Measurements from ENCODE around the gene APOBEC3A.
"Not testable (repeated sequence)": the region's sequence is repeated elsewhere in the genome, so short reads cannot be mapped to it uniquely, and the experiment has no call there.

APOBEC3A gene

DNA sequence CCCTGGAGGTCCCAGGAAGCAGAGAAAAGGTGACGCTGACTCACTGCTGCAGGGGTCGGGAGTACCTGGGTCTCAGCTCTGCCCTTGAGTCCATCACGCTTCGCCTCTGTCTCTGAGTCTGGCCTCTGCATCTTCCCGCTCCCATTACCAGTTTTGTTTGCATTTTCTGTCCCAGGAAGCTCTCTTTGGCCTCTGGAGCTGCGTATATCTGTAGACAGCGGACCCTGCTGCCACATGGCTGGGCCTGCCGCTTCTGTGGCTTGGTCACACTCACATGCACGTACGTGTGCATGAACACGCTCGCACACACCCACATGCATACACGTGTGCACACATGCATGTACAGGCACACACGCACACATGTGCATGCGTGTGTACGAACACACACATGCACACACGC is 20.8 kb upstream of the APOBEC3A start:
- Mint-ChIP-seq H3K4me1 (ENCODE audit: low read depth) (peaks cover 16% of the 10 kb centered on the region), H3K27ac (no peak overlapping the region), H3K27me3 (ENCODE audit: low read depth) (peaks cover 14% of the 10 kb centered on the region), H3K4me3 (no peak overlapping the region), H3K9me3 (no peaks in the 10 kb centered on the region), H3K36me3 (ENCODE audit: low read depth) (no peaks in the 10 kb centered on the region)
- no peak for DNase-seq (ENCODE audit: low spot score)

DNA sequence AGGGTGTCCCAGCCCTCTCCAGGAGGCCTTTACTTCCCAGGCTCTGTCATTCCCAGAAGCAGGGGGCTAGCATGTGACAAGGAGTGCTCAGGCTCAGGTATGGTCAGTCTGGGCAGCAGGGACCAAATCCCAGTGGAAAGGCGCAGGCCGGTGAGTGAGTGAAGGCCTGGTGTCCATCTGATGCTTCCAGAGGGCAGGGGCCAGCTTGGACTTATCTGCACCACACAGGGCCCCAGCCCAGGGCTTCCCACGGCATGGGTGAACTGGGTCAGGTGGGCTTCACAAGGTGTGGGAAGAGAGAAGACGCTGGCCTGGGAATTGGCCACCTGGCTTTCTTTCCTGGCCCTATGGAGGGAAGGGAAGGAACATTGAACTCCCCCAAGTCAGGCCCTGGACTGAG is 20.4 kb upstream of the APOBEC3A start:
- Mint-ChIP-seq H3K9me3 (no peaks in the 10 kb centered on the region), H3K27me3 (ENCODE audit: low read depth) (peaks cover 14% of the 10 kb centered on the region), H3K4me1 (ENCODE audit: low read depth) (peaks cover 21% of the 10 kb centered on the region), H3K27ac (no peak overlapping the region), H3K36me3 (ENCODE audit: low read depth) (no peaks in the 10 kb centered on the region), H3K4me3 (no peak overlapping the region)
- no peak for DNase-seq (ENCODE audit: low spot score)

DNA sequence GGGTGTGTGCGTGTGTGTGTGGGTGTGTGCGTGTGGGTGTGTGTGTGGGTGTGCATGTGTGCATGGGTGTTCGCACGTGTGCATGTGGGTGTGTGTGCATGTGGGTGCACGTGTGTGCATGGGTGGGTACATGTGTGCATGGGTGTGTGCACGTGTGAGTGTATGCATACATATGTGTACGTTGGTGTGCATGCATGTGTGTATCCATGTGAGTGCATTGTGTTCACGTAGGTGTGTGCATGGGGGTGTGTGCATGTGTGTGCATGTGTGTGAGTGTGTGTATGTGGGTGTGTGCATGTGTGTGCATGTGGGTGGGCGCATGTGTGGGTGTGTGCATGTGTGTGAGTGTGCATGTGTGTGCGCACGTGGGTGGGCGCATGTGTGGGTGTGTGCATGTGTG is 19.9 kb upstream of the APOBEC3A start:
- Mint-ChIP-seq H3K9me3 (no peaks in the 10 kb centered on the region), H3K4me3 (no peak overlapping the region), H3K36me3 (ENCODE audit: low read depth) (no peaks in the 10 kb centered on the region), H3K27me3 (ENCODE audit: low read depth) (peaks cover 14% of the 10 kb centered on the region), H3K4me1 (ENCODE audit: low read depth) (peaks cover 23% of the 10 kb centered on the region), H3K27ac (no peak overlapping the region)
- DNase-seq (ENCODE audit: low spot score), result no peak

DNA sequence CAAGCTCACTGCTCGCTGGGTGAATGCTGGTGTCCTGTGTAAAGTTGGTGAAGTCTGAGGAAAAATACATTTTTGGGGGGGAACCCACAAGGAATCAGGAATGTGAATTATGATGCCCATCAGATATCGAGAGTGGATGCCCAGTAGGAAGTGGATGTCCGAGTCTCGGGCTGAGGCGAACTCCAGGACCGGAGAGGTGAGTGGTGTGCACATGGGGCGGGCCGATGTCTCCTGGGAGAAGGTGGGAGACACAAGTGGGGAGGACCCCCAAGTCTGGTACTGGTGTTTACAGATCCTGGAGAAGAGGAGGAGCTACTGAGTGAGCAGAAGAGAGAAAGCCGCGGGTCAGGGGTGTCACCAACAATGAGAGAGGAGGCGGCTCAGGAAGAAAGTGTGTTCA is 19.2 kb upstream of the APOBEC3A start:
- Mint-ChIP-seq H3K36me3 (ENCODE audit: low read depth) (no peaks in the 10 kb centered on the region), H3K4me1 (ENCODE audit: low read depth) (peaks cover 21% of the 10 kb centered on the region), H3K4me3 (no peak overlapping the region), H3K9me3 (no peaks in the 10 kb centered on the region), H3K27ac (no peak overlapping the region), H3K27me3 (ENCODE audit: low read depth) (peaks cover 15% of the 10 kb centered on the region)
- DNase-seq (ENCODE audit: low spot score), result no peak

DNA sequence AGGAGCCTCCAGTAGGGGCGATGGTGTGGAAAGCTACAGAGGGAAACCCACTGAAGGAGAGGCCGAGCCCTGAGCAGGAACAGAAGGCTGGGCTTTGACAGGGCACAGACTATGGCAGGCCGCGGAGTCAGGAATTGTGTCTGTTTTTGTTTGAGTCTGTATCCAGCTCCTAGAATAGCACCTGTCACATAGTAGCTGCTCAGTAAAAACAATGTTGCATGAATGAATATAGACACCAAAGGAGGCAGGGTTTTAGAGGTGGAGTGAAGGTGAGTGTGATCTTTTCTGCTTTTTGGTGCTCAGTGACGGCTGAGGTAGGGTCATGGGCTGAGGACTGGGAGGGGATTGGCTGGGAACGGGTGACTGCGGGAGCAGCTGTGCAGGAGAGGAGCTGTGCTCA is 18.5 kb upstream of the APOBEC3A start:
- peaks cover 20% of the 10 kb centered on the region for H3K27me3 Mint-ChIP-seq (ENCODE audit: low read depth)
- H3K9me3 Mint-ChIP-seq, result no peaks in the 10 kb centered on the region
- H3K4me3 Mint-ChIP-seq, result no peak overlapping the region
- no peak for DNase-seq (ENCODE audit: low spot score)
- H3K4me1 Mint-ChIP-seq (ENCODE audit: low read depth), result peaks cover 26% of the 10 kb centered on the region
- no peak overlapping the region for H3K27ac Mint-ChIP-seq
- H3K36me3 Mint-ChIP-seq (ENCODE audit: low read depth), result no peaks in the 10 kb centered on the region

DNA sequence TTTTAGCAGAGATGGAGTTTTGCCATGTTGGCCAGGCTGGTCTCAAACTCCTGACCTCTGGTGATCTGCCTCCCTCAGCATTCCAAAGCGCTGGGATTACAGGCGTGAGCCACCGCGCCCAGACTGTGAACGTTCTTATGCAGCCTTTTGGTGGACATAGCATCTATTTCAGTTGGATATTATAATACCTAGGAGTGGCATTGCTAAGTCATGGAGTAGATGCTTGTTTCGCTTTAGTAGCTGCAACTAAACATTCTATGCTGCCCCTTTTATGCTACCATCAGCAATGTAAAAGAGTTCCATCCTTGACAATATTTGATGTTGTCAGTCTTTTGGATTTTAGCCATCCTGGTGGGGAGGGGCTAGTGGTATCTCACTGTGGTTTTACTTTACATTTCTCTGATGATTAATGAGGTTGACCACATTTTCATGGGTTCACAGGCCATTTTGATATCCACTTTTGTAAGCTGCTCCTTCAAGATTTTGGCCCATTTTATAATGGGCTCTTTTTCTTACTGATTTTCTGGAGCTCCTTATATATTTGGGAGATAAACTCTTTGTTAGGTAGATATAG is 16.5 kb upstream of the APOBEC3A start:
- peak; percentile 34 for DNase-seq (ENCODE audit: low spot score)
- Mint-ChIP-seq H3K4me1 (ENCODE audit: low read depth) (peaks cover 26% of the 10 kb centered on the region), H3K4me3 (peak overlapping the region; percentile 77), H3K9me3 (no peaks in the 10 kb centered on the region), H3K36me3 (ENCODE audit: low read depth) (no peaks in the 10 kb centered on the region), H3K27ac (no peak overlapping the region), H3K27me3 (ENCODE audit: low read depth) (peaks cover 34% of the 10 kb centered on the region)

DNA sequence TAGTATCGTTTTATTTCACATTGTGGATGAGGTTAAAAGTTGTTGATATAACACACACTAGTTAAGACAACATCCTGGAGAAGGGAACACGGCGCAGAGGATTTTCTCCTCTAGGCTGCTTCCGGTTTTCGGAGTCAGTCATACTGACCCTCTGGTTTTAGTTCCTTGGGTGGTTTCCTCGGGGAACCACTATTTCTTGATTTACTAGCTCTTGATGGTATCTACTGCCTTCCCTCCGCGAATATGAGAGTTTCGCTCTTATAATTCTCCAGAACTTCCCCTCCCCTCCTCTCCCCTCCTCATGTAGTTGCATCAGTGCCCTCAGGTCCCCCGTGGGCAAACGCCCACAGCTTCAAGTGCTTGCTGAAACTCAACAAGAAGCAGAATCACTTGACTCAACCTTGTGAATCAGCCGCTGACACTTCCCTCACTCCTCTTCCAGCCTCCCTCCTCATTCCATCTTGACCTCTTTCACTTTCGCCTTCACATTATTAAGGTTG is 15.9 kb upstream of the APOBEC3A start:
- H3K36me3 Mint-ChIP-seq (ENCODE audit: low read depth), result no peaks in the 10 kb centered on the region
- peak overlapping the region; percentile 56 for H3K27ac Mint-ChIP-seq
- H3K27me3 Mint-ChIP-seq (ENCODE audit: low read depth), result peaks cover 41% of the 10 kb centered on the region
- H3K4me3 Mint-ChIP-seq, result peak overlapping the region; percentile 77
- no peaks in the 10 kb centered on the region for H3K9me3 Mint-ChIP-seq
- peak; percentile 87 for DNase-seq (ENCODE audit: low spot score)
- peaks cover 26% of the 10 kb centered on the region for H3K4me1 Mint-ChIP-seq (ENCODE audit: low read depth)

DNA sequence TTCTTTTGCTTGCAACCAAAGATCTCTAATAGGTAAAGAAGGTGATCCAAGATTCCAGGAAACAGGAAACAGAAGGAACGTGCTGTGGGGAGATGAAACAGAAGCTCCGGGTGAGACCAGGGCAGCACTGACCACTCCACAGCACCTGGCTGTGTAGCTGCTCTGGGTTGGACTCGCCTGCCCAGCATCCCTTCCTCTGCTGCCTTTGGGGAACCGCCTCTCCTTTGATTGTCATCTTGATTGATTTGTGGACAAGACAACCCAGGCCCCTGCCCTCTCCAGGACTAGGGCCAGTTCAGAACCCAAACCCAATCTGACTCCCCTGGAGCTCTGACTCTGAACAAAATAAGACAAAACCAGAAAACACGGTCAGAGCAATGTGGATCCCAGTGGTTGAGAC is 14.7 kb upstream of the APOBEC3A start:
- DNase-seq (ENCODE audit: low spot score), result no peak
- H3K27ac Mint-ChIP-seq, result no peak overlapping the region
- H3K4me3 Mint-ChIP-seq, result no peak overlapping the region
- peaks cover 29% of the 10 kb centered on the region for H3K4me1 Mint-ChIP-seq (ENCODE audit: low read depth)
- H3K9me3 Mint-ChIP-seq, result no peaks in the 10 kb centered on the region
- no peaks in the 10 kb centered on the region for H3K36me3 Mint-ChIP-seq (ENCODE audit: low read depth)
- H3K27me3 Mint-ChIP-seq (ENCODE audit: low read depth), result peaks cover 49% of the 10 kb centered on the region

DNA sequence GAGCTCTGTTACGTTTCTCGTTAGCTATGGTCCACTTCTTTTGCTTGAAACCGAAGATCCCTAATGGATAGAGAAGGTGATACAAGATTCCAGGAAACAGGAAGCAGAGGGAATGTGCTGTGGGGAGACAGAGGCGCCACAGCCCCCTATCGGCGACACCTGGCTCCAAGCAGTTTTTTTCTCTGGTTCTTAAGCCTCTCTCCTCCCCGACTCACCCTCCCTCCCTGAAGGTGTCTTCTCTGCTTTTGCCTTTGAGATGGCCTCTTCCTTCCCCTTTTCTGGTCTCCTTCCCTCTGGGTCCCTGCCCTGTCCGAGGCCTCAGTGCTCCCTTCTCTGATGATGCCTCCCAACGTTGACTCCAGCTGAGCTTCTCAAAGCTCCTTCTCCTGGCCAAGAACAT is 14.2 kb upstream of the APOBEC3A start:
- DNase-seq (ENCODE audit: low spot score), result no peak
- H3K4me1 Mint-ChIP-seq (ENCODE audit: low read depth), result peaks cover 29% of the 10 kb centered on the region
- H3K36me3 Mint-ChIP-seq (ENCODE audit: low read depth), result no peaks in the 10 kb centered on the region
- peaks cover 46% of the 10 kb centered on the region for H3K27me3 Mint-ChIP-seq (ENCODE audit: low read depth)
- peak overlapping the region; percentile 27 for H3K4me3 Mint-ChIP-seq
- no peaks in the 10 kb centered on the region for H3K9me3 Mint-ChIP-seq
- peak overlapping the region; percentile 50 for H3K27ac Mint-ChIP-seq

DNA sequence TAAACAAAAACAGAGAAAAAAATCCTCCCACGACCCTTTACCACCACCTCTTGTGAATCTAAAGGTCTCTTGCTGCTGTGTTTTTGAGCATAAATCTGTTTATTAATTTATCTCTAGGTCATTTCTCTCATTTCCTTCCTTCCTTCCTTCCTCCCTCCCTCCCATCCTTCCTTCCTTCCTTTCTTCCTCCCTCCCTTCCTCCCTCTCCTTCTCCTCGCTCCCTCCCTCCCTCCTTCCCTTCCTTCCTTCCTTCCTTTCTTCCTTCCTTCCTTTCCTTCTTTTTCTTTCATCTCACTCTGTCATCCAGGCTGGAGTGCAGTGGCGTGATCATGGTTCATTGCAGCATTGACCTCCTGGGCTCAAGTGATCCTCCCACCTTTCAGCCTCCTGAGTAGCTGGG is 13.5 kb upstream of the APOBEC3A start:
- H3K4me1 Mint-ChIP-seq (ENCODE audit: low read depth), result peaks cover 29% of the 10 kb centered on the region
- no peak overlapping the region for H3K4me3 Mint-ChIP-seq
- peaks cover 45% of the 10 kb centered on the region for H3K27me3 Mint-ChIP-seq (ENCODE audit: low read depth)

DNA sequence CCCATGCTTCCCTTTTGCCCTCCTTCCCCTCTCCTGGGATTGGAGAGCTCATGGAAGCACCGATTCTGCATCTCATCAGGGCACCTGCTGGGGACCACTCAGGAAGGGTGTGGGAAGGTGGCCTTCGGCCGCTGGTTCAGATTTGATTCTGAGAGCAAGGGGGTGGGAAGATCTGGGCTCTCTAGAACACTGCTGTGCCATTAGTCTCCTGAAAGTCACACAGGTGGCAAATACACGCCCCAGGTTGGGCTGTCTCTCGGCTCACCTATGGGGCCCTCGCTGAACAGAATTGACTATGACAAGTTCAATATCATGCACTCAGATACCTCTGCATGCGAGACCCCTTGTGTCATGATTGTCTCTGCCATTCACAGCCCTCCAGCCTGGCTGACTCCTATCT is 12.8 kb upstream of the APOBEC3A start:
- no peaks in the 10 kb centered on the region for H3K9me3 Mint-ChIP-seq
- H3K4me3 Mint-ChIP-seq, result no peak overlapping the region
- H3K36me3 Mint-ChIP-seq (ENCODE audit: low read depth), result no peaks in the 10 kb centered on the region
- H3K27ac Mint-ChIP-seq, result no peak overlapping the region
- peaks cover 29% of the 10 kb centered on the region for H3K4me1 Mint-ChIP-seq (ENCODE audit: low read depth)
- DNase-seq (ENCODE audit: low spot score), result no peak
- H3K27me3 Mint-ChIP-seq (ENCODE audit: low read depth), result peaks cover 42% of the 10 kb centered on the region

More for the DNA sequence above, 13.5 kb upstream of the APOBEC3A start:
- no peak for DNase-seq (ENCODE audit: low spot score)
- no peak overlapping the region for H3K27ac Mint-ChIP-seq
- no peaks in the 10 kb centered on the region for H3K36me3 Mint-ChIP-seq (ENCODE audit: low read depth)
- no peaks in the 10 kb centered on the region for H3K9me3 Mint-ChIP-seq

DNA sequence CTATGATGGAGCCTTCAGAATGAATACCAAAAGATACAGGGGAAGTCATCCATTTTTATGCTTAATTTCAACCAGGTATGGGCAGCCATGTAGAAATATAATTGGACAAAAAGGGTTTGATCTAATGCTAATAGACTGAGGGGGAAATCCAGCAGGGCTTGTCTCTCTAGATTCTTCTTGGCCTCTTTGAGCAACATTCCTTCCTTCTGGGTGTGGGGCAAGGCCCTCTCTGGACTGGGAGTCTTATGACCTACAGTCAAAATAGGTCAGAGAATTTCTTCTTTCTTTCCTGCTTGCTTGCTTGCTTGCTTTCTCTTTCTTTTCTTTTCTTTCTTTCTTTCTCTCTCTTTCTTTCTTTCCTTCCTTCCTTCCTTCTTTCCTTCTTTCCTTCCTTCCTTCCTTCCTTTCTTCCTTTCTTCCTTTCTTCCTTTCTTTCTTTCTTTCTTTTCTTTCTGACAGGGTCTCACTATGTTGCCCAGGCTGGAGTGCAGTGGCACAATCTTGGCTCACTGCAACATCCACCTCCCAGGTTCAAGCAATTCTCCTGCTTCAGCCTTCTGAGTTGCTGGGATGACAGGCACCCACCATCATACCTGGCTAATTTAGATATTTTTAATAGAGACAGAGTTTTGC is 11.6 kb upstream of the APOBEC3A start:
- peak overlapping the region; percentile 42 for H3K27ac Mint-ChIP-seq
- not testable (repeated sequence) for H3K9me3 Mint-ChIP-seq; H3K4me3 Mint-ChIP-seq; H3K36me3 Mint-ChIP-seq (ENCODE audit: low read depth); DNase-seq (ENCODE audit: low spot score)
- H3K27me3 Mint-ChIP-seq (ENCODE audit: low read depth), result peaks cover 42% of the 10 kb centered on the region
- peaks cover 28% of the 10 kb centered on the region for H3K4me1 Mint-ChIP-seq (ENCODE audit: low read depth)

DNA sequence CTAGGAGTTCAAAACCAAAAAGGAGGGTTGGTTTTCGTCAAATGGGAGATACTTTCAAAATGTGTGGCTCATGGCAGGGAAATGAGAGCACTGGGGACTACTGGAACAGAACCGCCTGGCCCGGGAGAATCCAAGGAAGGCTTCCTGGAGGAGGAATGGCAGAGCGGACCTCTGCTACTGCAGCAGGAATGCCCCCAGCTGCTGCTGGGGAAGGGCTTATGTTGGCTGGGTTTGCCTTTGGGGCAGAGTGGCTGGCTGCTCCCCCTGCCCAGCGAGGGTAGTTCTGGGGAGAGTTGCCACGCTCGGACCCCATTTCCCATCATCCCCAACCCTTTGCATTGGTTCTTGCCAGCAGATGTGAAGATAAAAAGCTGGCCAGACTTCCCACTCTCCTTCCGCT is 10.6 kb upstream of the APOBEC3A start:
- no peaks in the 10 kb centered on the region for H3K36me3 Mint-ChIP-seq (ENCODE audit: low read depth)
- H3K9me3 Mint-ChIP-seq, result no peaks in the 10 kb centered on the region
- no peak overlapping the region for H3K4me3 Mint-ChIP-seq
- H3K4me1 Mint-ChIP-seq (ENCODE audit: low read depth), result peaks cover 18% of the 10 kb centered on the region
- peaks cover 42% of the 10 kb centered on the region for H3K27me3 Mint-ChIP-seq (ENCODE audit: low read depth)
- no peak overlapping the region for H3K27ac Mint-ChIP-seq
- no peak for DNase-seq (ENCODE audit: low spot score)

DNA sequence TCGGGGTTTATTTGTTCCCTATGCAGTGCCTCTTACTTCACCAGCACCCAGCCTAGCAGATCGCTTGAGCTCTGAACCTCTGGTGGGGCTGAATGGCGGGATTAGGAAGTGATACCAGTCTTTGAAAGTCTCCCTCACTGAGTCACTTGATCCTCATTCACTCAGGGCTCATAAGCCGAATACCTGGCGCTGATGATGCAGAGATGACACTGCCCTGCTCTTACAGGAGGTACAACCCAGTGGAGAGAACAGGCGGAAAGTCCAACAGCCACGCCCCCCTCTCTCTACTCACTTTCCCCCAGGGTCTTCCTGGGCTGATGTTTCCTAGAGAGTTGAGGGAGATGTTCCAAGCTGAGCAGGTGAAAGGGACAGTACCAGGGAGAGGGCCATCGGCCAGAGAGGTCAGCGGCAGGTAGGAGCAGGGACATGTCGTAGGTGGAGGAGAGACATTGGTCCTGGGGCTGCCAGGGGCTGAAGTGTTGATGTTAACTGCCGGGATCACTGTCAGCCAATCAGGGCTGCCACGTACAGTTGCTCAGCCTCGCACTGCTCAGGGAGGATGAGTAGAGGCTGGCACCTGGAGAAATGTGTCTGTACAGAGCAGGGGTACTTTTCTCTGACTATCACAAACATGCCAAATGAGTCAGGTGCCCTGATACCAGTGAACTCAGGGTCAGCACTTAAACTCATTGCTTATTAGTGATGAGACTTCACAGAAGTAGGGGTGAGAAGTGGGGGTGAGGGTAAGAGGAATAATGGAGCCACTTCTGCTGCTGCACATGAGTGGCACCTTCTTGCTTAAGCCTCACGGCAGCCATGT is 9.9 kb upstream of the APOBEC3A start:
- peaks cover 42% of the 10 kb centered on the region for H3K27me3 Mint-ChIP-seq (ENCODE audit: low read depth)
- H3K36me3 Mint-ChIP-seq (ENCODE audit: low read depth), result no peaks in the 10 kb centered on the region
- H3K9me3 Mint-ChIP-seq, result no peaks in the 10 kb centered on the region
- H3K4me1 Mint-ChIP-seq (ENCODE audit: low read depth), result peaks cover 19% of the 10 kb centered on the region
- no peak overlapping the region for H3K4me3 Mint-ChIP-seq
- no peak overlapping the region for H3K27ac Mint-ChIP-seq
- DNase-seq (ENCODE audit: low spot score), result no peak
